K562 (cell line): ENCODE results near the gene RAB31. TPM values are rescaled to one million over a fixed set of nuclear protein-coding genes. Genes with fewer than 3 reads are reported as not detected.

Experiments
- MIER1 ChIP-seq: fragments of 450-650 bp; IDR thresholded peaks from 2 replicates; pipeline ENCODE4 v1.6.1; 2016; ENCODE audit warnings: antibody characterized with exemption, mild to moderate bottlenecking, low read depth
- NCOA6 ChIP-seq: fragments of 450-650 bp; IDR thresholded peaks from 2 replicates; pipeline ENCODE4 v1.6.1; 2017; ENCODE audit warnings: mild to moderate bottlenecking
- NFE2L1 ChIP-seq: fragments of 450-650 bp; IDR thresholded peaks from 2 replicates; pipeline ENCODE4 v1.6.1; 2016; ENCODE audit warnings: missing genetic modification characterization, low read depth, mild to moderate bottlenecking, missing compliant biosample characterization, moderate library complexity, borderline replicate concordance
- NFXL1 ChIP-seq: fragments of 450-650 bp; formaldehyde crosslinking; IDR thresholded peaks from 2 replicates; pipeline ENCODE4 v1.4.0; 2021; ENCODE audit warnings: mild to moderate bottlenecking
- ZNF23 ChIP-seq: fragments of 250-450 bp; sonication (Bioruptor Pico); IDR thresholded peaks from 2 replicates; pipeline ENCODE4 v1.4.0; 2020; ENCODE audit warnings: mild to moderate bottlenecking
- polyA plus RNA-seq, 8 experiments: library from polyadenylated mRNA; depleted of rRNA in 4 of 8; stranded (reverse) in 5 of 8; unstranded in 3 of 8; fragments of >200 nt; fragmentation: Nextera tagmentation in 2 of 8; fragmentation: Illumina TruSeq in 1 of 8; extraction: Ambion mirVana in 2 of 8; extraction: Trizol in 1 of 8; gene quantifications; 2 replicates each; pipeline versions ENCODE4 v1.2.1 to v1.2.3, GENCODE V29; 2011 to 2014; ENCODE audit warnings: inconsistent platforms in 1 of 8, missing spikeins in 1 of 8
- total RNA-seq, 7 experiments: library from RNA; depleted of rRNA in 6 of 7; stranded (reverse); fragments of >200 nt in 6 of 7; fragmentation: Illumina TruSeq in 2 of 7; extraction: Trizol in 2 of 7; gene quantifications; 2 replicates each; pipeline versions ENCODE4 v1.2.1 to v1.2.3, GENCODE V29; 2011 to 2021; ENCODE audit warnings: low replicate concordance in 1 of 7
- TF ChIP-seq, protein P1 (sequence below): fragments of 150-350 bp; conservative IDR thresholded peaks from 2 replicates; pipeline ENCODE4 v1.6.1; 2014; ENCODE audit warnings: low read length
- TF ChIP-seq, protein P2 (sequence below): sonication (generic); formaldehyde crosslinking; IDR thresholded peaks from 2 replicates; pipeline ENCODE4 v1.4.0; 2020; ENCODE audit warnings: mild to moderate bottlenecking, missing genetic modification reagents
- TF ChIP-seq, protein P3 (sequence below): fragments of 250-450 bp; sonication (Bioruptor Pico); IDR thresholded peaks from 2 replicates; pipeline ENCODE4 v1.8.0; 2022; ENCODE audit warnings: moderate library complexity, mild to moderate bottlenecking, inconsistent platforms
- TF ChIP-seq, protein P4 (sequence below), 2 experiments: fragments of 450-650 bp; IDR thresholded peaks; 2 replicates each; pipeline ENCODE4 v1.6.1; 2016; ENCODE audit warnings: mild to moderate bottlenecking in 2 of 2, borderline replicate concordance in 1 of 2, low read depth in 1 of 2, moderate library complexity in 1 of 2
- TF ChIP-seq, protein P5 (sequence below): fragments of 250-450 bp; sonication (Bioruptor Pico); IDR thresholded peaks from 2 replicates; pipeline ENCODE4 v1.8.0; 2022; ENCODE audit warnings: inconsistent platforms, mild to moderate bottlenecking, moderate library complexity, borderline replicate concordance

The RAB31 gene
- total and polyA plus RNA-seq, 9 of the 15 experiments (the other 6 are each of a cell fraction or from before 2014, with no cell fraction given): 20.7 to 70.4 (median 41.3) TPM

DNA sequence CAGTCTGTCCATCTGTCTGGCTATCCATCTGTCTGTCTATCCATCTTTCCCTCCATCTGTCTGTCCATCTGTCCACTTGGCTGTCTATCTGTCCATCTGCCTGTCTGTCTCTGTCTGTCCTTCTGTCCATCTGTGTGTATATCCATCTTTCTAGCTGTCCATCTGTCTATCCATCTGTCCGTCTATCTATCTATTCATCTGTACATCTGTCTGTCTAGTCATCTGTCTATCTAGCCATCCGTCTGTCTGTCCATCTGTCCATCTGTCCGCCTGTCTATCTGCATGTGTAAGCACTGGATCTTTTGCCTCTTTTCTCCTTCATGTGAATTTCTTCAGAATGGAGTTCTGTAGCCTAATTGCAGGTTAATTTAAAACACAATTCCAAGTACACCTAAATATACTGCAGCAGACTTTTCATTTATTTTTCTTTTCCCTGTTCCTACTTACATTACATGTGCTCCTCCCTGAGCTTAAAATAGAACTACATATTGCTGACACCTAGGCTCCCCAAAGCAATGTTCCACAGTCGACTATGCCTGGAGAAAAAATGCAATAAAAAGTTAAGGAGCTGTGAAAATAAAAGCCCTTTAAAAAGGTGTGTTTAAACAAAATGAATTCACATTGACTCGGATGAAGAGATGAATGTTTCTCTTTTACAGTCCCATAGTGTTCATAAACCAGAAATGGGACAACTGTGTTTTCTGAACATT, 140.2 kb downstream of the RAB31 start (continued):
- TF ChIP-seq, protein P1, sequence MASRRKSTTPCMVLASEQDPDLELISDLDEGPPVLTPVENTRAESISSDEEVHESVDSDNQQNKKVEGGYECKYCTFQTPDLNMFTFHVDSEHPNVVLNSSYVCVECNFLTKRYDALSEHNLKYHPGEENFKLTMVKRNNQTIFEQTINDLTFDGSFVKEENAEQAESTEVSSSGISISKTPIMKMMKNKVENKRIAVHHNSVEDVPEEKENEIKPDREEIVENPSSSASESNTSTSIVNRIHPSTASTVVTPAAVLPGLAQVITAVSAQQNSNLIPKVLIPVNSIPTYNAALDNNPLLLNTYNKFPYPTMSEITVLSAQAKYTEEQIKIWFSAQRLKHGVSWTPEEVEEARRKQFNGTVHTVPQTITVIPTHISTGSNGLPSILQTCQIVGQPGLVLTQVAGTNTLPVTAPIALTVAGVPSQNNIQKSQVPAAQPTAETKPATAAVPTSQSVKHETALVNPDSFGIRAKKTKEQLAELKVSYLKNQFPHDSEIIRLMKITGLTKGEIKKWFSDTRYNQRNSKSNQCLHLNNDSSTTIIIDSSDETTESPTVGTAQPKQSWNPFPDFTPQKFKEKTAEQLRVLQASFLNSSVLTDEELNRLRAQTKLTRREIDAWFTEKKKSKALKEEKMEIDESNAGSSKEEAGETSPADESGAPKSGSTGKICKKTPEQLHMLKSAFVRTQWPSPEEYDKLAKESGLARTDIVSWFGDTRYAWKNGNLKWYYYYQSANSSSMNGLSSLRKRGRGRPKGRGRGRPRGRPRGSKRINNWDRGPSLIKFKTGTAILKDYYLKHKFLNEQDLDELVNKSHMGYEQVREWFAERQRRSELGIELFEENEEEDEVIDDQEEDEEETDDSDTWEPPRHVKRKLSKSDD: no peak
- TF ChIP-seq NFXL1 (no peak), NFE2L1 (no peak), MIER1 (peak; percentile 55; the same call in 1 of the 2 replicates), NCOA6 (no peak), ZNF23 (CRISPR knock-in tag) (no peak)
- TF ChIP-seq, protein P2, sequence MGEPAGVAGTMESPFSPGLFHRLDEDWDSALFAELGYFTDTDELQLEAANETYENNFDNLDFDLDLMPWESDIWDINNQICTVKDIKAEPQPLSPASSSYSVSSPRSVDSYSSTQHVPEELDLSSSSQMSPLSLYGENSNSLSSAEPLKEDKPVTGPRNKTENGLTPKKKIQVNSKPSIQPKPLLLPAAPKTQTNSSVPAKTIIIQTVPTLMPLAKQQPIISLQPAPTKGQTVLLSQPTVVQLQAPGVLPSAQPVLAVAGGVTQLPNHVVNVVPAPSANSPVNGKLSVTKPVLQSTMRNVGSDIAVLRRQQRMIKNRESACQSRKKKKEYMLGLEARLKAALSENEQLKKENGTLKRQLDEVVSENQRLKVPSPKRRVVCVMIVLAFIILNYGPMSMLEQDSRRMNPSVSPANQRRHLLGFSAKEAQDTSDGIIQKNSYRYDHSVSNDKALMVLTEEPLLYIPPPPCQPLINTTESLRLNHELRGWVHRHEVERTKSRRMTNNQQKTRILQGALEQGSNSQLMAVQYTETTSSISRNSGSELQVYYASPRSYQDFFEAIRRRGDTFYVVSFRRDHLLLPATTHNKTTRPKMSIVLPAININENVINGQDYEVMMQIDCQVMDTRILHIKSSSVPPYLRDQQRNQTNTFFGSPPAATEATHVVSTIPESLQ (CRISPR knock-in tag): no peak
- TF ChIP-seq, protein P3, sequence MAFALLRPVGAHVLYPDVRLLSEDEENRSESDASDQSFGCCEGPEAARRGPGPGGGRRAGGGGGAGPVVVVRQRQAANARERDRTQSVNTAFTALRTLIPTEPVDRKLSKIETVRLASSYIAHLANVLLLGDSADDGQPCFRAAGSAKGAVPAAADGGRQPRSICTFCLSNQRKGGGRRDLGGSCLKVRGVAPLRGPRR (CRISPR knock-in tag): no peak
- TF ChIP-seq, protein P4, sequence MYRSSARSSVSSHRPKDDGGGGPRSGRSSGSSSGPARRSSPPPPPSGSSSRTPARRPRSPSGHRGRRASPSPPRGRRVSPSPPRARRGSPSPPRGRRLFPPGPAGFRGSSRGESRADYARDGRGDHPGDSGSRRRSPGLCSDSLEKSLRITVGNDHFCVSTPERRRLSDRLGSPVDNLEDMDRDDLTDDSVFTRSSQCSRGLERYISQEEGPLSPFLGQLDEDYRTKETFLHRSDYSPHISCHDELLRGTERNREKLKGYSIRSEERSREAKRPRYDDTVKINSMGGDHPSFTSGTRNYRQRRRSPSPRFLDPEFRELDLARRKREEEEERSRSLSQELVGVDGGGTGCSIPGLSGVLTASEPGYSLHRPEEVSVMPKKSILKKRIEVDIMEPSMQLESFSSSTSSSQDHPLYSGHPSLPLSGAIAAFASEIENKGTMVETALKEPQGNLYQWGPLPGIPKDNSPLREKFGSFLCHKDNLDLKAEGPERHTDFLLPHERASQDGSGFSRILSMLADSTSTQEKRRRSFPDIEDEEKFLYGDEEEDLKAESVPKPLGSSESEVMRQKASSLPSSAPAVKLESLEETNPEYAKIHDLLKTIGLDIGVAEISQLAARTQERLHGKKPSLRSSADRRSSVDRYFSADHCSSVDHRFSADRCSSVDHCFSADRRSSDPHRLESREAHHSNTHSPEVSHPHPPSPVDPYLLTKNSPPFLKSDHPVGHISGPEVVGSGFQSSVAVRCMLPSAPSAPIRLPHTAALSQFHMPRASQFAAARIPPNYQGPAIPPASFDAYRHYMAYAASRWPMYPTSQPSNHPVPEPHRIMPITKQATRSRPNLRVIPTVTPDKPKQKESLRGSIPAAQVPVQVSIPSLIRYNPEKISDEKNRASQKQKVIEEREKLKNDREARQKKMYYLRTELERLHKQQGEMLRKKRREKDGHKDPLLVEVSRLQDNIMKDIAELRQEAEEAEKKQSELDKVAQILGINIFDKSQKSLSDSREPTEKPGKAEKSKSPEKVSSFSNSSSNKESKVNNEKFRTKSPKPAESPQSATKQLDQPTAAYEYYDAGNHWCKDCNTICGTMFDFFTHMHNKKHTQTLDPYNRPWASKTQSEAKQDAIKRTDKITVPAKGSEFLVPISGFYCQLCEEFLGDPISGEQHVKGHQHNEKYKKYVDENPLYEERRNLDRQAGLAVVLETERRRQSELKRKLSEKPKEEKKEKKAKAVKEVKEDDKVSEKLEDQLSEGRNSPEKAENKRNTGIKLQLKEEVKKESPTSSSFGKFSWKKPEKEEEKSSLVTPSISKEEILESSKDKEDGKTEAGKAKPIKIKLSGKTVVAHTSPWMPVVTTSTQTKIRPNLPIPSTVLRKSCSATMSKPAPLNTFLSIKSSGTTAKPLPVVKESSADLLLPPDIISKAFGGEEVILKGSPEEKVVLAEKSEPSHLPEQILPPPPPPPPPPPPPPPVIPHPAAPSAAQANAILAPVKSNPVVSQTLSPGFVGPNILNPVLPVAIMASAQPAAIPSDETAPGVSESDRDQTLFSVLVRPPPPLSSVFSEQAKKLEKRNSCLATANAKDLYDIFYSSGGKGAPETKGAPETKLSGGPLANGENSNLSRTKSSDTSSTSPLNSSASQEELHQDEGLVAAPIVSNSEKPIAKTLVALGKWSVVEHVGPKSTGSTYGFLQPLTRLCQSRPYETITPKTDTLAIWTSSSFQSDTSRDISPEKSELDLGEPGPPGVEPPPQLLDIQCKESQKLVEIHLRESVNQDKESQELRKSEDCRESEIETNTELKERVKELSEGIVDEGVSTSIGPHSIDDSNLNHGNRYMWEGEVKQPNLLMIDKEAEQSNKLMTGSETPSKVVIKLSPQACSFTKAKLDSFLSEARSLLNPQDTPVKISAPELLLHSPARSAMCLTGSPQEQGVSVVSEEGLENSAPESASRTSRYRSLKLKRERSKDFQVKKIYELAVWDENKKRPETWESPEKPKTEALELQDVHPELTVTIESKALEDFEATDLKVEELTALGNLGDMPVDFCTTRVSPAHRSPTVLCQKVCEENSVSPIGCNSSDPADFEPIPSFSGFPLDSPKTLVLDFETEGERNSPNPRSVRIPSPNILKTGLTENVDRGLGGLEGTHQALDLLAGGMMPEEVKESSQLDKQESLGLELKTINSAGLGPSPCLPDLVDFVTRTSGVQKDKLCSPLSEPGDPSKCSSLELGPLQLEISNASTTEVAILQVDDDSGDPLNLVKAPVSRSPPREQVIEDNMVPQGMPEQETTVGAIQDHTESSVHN (IDR thresholded peaks at IDR 0.05; ENCODE audit: borderline replicate concordance in 1 of 2, low read depth in 1 of 2): no peak; a peak in 1 of 4 replicates
- TF ChIP-seq, protein P5, sequence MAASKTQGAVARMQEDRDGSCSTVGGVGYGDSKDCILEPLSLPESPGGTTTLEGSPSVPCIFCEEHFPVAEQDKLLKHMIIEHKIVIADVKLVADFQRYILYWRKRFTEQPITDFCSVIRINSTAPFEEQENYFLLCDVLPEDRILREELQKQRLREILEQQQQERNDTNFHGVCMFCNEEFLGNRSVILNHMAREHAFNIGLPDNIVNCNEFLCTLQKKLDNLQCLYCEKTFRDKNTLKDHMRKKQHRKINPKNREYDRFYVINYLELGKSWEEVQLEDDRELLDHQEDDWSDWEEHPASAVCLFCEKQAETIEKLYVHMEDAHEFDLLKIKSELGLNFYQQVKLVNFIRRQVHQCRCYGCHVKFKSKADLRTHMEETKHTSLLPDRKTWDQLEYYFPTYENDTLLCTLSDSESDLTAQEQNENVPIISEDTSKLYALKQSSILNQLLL (CRISPR knock-in tag): no peak
